ENCODE measurements around the gene FNDC3B. TPM values are rescaled to one million over a fixed set of nuclear protein-coding genes. Genes with fewer than 3 reads are reported as not detected.

FNDC3B gene
- total RNA-seq, 1 experiment from 2014 or later = 48.6 TPM

DNA sequence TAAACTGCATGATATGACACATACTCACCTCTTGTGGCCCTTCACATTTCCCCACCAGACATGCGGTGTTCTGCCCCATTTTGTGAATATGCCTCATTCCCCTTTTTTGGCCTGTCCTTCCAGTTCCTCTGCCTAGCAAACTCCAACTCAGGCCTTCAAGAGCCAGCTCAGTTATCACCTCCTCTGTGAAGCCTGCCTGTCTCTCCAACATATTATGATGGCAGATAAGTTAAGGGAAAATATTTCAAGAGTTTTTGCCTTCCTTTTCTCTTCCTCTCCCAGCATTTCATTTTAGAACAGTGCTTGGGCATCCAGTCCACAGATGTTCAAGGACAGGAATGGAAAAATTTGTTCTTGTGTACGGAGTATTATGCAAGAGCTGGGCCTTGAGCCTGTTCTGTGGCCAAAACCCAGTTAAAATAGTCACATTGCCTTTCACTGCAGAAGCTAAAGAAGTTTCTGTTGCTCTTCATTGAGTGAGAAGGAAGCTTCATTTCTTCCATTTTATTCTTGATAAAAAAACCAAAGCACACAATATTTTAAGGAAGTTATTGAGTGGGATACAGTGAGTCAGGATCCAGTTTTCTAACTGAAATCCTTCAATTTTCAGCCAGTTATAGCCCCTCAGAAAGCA lies 216.8 kb downstream of the FNDC3B start:
- no peak overlapping the region for H3K4me3 ChIP-seq (ENCODE audit: low read length)
- no peaks in the 10 kb centered on the region for H3K4me1 ChIP-seq (ENCODE audit: insufficient read depth, low read length)
- H3K9me3 ChIP-seq (ENCODE audit: low read length) = no peaks in the 10 kb centered on the region
- no peak overlapping the region for H2AFZ ChIP-seq (ENCODE audit: low read length)
- H3K36me3 ChIP-seq (ENCODE audit: low read depth, low read length) = peaks cover 17% of the 10 kb centered on the region
- no peaks in the 10 kb centered on the region for H3K79me2 ChIP-seq (ENCODE audit: low read length)
- no peaks in the 10 kb centered on the region for H4K20me1 ChIP-seq (ENCODE audit: low read length)
- no peaks in the 10 kb centered on the region for H3K9me2 ChIP-seq (replicated peaks; ENCODE audit: low read length)
- no peak overlapping the region for H3K27ac ChIP-seq (ENCODE audit: low read length)
- TF ChIP-seq EZH2 (IDR thresholded peaks at IDR 0.05; ENCODE audit: low read length, unreplicated experiment) (no peak), EZH2phosphoT487 (IDR thresholded peaks at IDR 0.05; ENCODE audit: borderline replicate concordance, low read length) (no peak)
- DNase-seq (no peak), ATAC-seq (no peak)
- H3K9ac ChIP-seq (ENCODE audit: low read length) = no peak overlapping the region
- no peaks in the 10 kb centered on the region for H3K27me3 ChIP-seq (ENCODE audit: low read length)
- CTCF ChIA-PET = no interaction called here
- H3K4me2 ChIP-seq (ENCODE audit: low read length) = no peak overlapping the region
- POLR2A ChIA-PET (ENCODE audit: unreplicated experiment) = no interaction called here
- no peaks in the 10 kb centered on the region for H3F3A ChIP-seq (ENCODE audit: low read length, unreplicated experiment)
- intact Hi-C loops (cut with micrococcal nuclease) = no loop called here
- BruUV-seq (replicated peaks) = no TSS peak

DNA sequence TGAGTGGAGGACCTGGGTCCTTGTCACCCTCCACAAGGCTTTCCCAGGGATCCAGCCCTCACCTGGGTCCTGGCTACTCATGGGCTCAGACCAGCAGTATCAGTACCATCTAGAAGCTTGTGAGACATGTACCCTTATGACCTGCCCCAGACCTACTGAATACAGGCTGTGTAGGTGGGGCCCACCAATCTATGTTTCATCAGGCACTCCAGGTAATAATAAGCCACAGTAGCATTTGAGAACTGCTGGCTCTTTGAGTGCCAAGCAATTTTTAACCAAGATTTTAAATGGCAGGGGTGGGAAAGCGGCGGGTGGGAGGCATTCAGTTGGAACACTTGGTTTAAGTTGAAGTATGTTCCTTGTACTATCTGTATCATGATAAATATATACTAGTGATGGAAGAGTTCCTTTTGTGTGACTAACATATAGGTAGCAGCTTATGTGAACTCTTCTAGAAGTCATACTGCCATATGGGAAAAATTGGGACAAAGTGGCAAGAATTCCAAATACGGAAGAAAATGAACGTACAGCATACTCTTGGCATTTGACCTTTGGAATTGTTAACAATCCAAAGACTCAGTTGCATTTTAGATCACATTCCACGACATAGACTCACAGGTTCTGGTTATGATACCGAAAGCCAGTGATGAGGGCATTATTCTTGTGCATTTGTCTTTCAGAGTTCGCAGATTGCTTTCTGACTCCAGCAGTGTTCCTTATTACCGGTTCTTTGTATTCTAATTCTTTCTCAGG lies 218.4 kb downstream of the FNDC3B start:
- Histone ChIP-seq H3K4me2 (ENCODE audit: low read length) (no peak overlapping the region), H2AFZ (ENCODE audit: low read length) (no peak overlapping the region), H3K4me1 (ENCODE audit: insufficient read depth, low read length) (no peaks in the 10 kb centered on the region), H3K9ac (ENCODE audit: low read length) (no peak overlapping the region), H3K27ac (ENCODE audit: low read length) (no peak overlapping the region), H4K20me1 (ENCODE audit: low read length) (no peaks in the 10 kb centered on the region), H3K9me3 (ENCODE audit: low read length) (no peaks in the 10 kb centered on the region), H3K79me2 (ENCODE audit: low read length) (no peaks in the 10 kb centered on the region), H3F3A (ENCODE audit: low read length, unreplicated experiment) (no peaks in the 10 kb centered on the region), H3K4me3 (ENCODE audit: low read length) (no peak overlapping the region), H3K36me3 (ENCODE audit: low read depth, low read length) (0 out of 2 replicates have a peak, but pooled peaks cover 13% of the 10 kb centered on the region), H3K27me3 (ENCODE audit: low read length) (no peaks in the 10 kb centered on the region), H3K9me2 (replicated peaks; ENCODE audit: low read length) (no peaks in the 10 kb centered on the region)
- TF ChIP-seq, protein P1, sequence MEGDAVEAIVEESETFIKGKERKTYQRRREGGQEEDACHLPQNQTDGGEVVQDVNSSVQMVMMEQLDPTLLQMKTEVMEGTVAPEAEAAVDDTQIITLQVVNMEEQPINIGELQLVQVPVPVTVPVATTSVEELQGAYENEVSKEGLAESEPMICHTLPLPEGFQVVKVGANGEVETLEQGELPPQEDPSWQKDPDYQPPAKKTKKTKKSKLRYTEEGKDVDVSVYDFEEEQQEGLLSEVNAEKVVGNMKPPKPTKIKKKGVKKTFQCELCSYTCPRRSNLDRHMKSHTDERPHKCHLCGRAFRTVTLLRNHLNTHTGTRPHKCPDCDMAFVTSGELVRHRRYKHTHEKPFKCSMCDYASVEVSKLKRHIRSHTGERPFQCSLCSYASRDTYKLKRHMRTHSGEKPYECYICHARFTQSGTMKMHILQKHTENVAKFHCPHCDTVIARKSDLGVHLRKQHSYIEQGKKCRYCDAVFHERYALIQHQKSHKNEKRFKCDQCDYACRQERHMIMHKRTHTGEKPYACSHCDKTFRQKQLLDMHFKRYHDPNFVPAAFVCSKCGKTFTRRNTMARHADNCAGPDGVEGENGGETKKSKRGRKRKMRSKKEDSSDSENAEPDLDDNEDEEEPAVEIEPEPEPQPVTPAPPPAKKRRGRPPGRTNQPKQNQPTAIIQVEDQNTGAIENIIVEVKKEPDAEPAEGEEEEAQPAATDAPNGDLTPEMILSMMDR (conservative IDR thresholded peaks at IDR 0.05; ENCODE audit: low read depth, low read length) = no peak
- TF ChIP-seq EZH2 (IDR thresholded peaks at IDR 0.05; ENCODE audit: low read length, unreplicated experiment) = no peak
- no peak for TF ChIP-seq EZH2phosphoT487 (IDR thresholded peaks at IDR 0.05; ENCODE audit: borderline replicate concordance, low read length)
- ChIA-PET POLR2A (ENCODE audit: unreplicated experiment) (no interaction called here), CTCF (no interaction called here)
- BruUV-seq (replicated peaks) = no TSS peak
- intact Hi-C loops (cut with micrococcal nuclease) = no loop called here
- DNase-seq (no peak), ATAC-seq (no peak)

DNA sequence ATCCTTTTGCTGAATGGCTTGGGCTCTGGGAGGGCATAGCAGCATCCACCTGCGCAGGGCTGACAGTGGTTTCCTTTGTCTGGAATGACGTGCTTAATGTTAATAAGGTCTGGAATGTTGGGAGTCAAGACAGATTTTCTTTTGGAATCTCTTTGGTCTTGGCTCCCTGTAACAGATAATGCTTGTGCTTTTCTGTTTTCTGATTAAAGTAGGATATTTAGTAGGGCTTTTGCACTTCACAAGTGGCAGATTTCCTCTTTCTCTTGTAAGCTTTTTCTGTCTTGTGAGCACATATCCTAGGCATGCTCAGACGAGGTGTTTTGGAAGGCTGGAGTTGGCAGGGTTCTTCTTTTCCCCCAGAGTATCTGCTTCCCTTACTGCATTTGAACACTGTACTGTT lies 219.2 kb downstream of the FNDC3B start:
- CTCF ChIA-PET = no interaction called here
- DNase-seq (no peak), ATAC-seq (no peak)
- Histone ChIP-seq H3K4me1 (ENCODE audit: insufficient read depth, low read length) (no peaks in the 10 kb centered on the region), H3K9ac (ENCODE audit: low read length) (no peak overlapping the region), H3K4me3 (ENCODE audit: low read length) (no peak overlapping the region), H3F3A (ENCODE audit: low read length, unreplicated experiment) (no peaks in the 10 kb centered on the region), H3K4me2 (ENCODE audit: low read length) (no peak overlapping the region), H3K9me3 (ENCODE audit: low read length) (no peaks in the 10 kb centered on the region), H3K9me2 (replicated peaks; ENCODE audit: low read length) (no peaks in the 10 kb centered on the region), H3K27ac (ENCODE audit: low read length) (no peak overlapping the region), H3K79me2 (ENCODE audit: low read length) (no peaks in the 10 kb centered on the region), H3K36me3 (ENCODE audit: low read depth, low read length) (0 out of 2 replicates have a peak, but pooled peaks cover 13% of the 10 kb centered on the region), H2AFZ (ENCODE audit: low read length) (no peak overlapping the region), H3K27me3 (ENCODE audit: low read length) (no peaks in the 10 kb centered on the region), H4K20me1 (ENCODE audit: low read length) (no peaks in the 10 kb centered on the region)
- POLR2A ChIA-PET (ENCODE audit: unreplicated experiment) = no interaction called here
- BruUV-seq (replicated peaks) = no TSS peak
- no peak for TF ChIP-seq EZH2 (IDR thresholded peaks at IDR 0.05; ENCODE audit: low read length, unreplicated experiment)
- no peak for TF ChIP-seq EZH2phosphoT487 (IDR thresholded peaks at IDR 0.05; ENCODE audit: borderline replicate concordance, low read length)
- TF ChIP-seq, protein P1 (conservative IDR thresholded peaks at IDR 0.05; ENCODE audit: low read depth, low read length) = no peak
- intact Hi-C loops (cut with micrococcal nuclease) = no loop called here
